ENCODE measurements around the gene NHEJ1.
A peak's percentile ranks its signal among the peaks of the same experiment; 100 is the strongest.
"Not testable (repeated sequence)": the region's sequence is repeated elsewhere in the genome, so short reads cannot be mapped to it uniquely, and the experiment has no call there.

NHEJ1 gene

DNA sequence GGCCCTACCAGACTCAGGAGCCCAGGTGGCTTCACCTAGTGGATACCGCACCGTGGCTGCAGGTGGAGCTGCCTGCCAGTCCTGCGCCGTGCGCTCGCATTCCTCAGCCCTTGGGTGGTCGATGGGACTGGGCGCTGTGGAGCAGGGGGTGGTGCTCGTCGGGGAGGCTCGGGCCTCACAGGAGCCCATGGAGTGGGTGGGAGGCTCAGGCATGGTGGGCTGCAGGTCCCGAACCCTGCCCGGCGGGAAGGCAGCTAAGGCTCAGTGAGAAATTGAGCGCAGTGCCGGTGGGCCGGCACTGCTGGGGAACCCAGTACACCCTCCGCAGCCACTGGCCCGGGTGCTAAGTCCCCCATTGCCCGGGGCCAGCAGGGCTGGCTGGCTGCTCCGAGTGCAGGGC is 40.7 kb upstream of the NHEJ1 start:
- not testable (repeated sequence) for H3K36me3 ChIP-seq (ENCODE audit: control insufficient read depth in 5 of 5, insufficient read depth in 5 of 5, low read length in 5 of 5); H3K27ac ChIP-seq (ENCODE audit: low read depth, low read length); H3K9ac ChIP-seq (ENCODE audit: low read length in 5 of 5); H3K9me3 ChIP-seq (ENCODE audit: control insufficient read depth in 5 of 5, low read length in 5 of 5); H3K4me3 ChIP-seq (ENCODE audit: low read depth in 1 of 5, low read length in 5 of 5); H3K27me3 ChIP-seq (ENCODE audit: control insufficient read depth in 5 of 5, insufficient read depth in 4 of 5, low read length in 5 of 5)
- H3K4me1 ChIP-seq (ENCODE audit: control insufficient read depth in 5 of 5, insufficient read depth in 5 of 5, low read length in 5 of 5): peaks cover 3 to 18% (median 12%) of the 10 kb centered on the region in 5 donors

DNA sequence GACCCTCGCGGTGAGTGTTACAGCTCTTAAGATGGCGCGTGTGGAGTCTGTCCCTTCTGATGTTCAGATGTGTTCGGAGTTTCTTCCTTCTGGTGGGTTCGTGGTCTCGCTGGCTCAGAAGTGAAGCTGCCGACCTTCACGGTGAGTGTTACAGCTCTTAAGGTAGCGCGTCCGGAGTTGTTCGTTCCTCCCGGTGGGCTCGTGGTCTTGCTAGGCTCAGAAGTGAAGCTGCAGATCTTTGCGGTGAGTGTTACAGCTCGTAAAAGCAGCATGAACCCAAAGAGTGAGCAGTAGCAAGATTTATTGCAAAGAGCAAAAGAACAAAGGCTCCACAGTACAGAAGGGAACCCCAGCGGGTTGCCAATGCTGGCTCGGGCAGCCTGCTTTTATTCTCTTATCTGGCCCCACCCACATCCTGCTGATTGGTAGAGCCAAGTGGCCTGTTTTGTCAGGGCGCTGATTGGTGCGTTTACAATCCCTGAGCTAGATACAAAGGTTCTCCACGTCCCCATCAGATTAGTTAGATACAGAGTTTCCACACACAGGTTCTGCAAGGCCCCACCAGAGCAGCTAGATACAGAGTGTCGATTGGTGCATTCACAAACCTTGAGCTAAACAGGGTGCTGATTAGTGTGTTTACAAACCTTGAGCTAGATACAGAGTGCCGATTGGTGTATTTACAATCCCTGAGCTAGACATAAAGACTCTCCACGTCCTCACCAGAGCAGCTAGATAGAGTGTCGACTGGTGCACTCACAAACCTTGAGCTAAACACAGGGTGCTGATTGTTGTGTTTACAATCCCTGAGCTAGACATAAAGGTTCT is 40.1 kb upstream of the NHEJ1 start:
- H3K36me3 ChIP-seq (ENCODE audit: control insufficient read depth in 5 of 5, insufficient read depth in 5 of 5, low read length in 5 of 5); H3K4me3 ChIP-seq (ENCODE audit: low read depth in 1 of 5, low read length in 5 of 5): not testable (repeated sequence)
- H3K4me1 ChIP-seq (ENCODE audit: control insufficient read depth in 5 of 5, insufficient read depth in 5 of 5, low read length in 5 of 5): peaks cover 0 to 12% (median 7%) of the 10 kb centered on the region in 5 donors

DNA sequence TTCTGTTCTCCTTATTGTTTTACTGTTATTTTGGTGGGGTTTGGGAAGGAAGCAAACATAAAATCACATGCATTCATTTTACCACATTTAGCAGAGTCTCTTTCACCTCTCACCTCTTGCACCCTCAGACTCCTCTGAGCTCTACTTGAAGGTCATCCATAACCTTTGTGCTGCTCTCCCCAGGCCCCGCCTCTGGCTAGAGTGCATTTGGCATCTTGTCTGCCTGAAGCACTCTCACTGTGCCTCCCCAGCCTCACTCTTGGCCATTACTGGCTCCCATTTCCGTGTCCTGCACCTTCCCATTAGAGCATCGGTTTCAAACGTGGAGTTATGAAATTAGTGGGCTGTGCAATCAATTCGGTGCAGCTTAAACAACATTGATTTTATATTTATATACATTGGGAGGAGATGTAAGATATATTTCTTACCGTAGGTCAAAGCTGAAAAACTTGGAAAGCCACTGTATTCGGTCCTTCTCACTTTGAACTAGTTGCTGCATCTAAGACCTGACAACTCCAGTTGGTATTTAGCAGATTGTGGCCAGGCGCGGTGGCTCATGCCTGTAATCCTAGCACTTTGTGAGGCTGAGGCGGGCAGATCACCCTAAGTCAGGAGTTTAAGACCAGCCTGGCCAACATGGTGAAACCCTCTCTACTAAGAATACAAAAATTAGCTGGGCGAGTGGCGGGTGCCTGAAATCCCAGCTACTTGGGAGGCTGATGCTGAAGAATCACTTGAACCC is 39.0 kb upstream of the NHEJ1 start:
- Histone ChIP-seq H3K4me3 (ENCODE audit: low read depth in 1 of 5, low read length in 5 of 5) (no peak overlapping the region), H3K27ac (ENCODE audit: low read depth, low read length) (no peak overlapping the region), H3K27me3 (ENCODE audit: control insufficient read depth in 5 of 5, insufficient read depth in 4 of 5, low read length in 5 of 5) (peaks cover 0 to 3% (median 0%) of the 10 kb centered on the region in 5 donors), H3K9me3 (ENCODE audit: control insufficient read depth in 5 of 5, low read length in 5 of 5) (no peaks in the 10 kb centered on the region), H3K36me3 (ENCODE audit: control insufficient read depth in 5 of 5, insufficient read depth in 5 of 5, low read length in 5 of 5) (no peaks in the 10 kb centered on the region), H3K4me1 (ENCODE audit: control insufficient read depth in 5 of 5, insufficient read depth in 5 of 5, low read length in 5 of 5) (peaks cover 0 to 12% (median 7%) of the 10 kb centered on the region in 5 donors), H3K9ac (ENCODE audit: low read length in 5 of 5) (no peak overlapping the region)

More for the DNA sequence above, 40.1 kb upstream of the NHEJ1 start:
- not testable (repeated sequence) for H3K27me3 ChIP-seq (ENCODE audit: control insufficient read depth in 5 of 5, insufficient read depth in 4 of 5, low read length in 5 of 5); H3K27ac ChIP-seq (ENCODE audit: low read depth, low read length); H3K9me3 ChIP-seq (ENCODE audit: control insufficient read depth in 5 of 5, low read length in 5 of 5); H3K9ac ChIP-seq (ENCODE audit: low read length in 5 of 5)

DNA sequence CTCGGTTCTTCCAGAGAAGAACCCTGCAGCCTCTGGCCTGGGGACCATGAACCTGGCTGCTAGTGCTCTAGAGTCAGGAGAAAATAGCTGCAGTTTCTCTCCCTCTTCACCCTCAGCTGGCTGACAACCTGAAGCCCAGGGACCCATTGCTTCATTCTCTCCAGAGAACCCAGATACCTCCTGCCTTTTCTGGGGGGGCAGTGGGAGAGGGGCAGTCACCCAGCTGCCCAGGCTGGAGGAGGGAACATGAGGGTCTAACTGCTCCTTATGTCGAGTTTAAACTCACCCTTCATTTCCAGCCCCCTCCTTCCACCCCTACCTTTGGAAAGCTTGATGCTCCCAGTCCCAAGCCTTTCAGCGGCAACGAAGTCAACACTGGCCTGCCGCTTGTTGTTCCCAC is 38.4 kb upstream of the NHEJ1 start:
- Histone ChIP-seq H3K4me3 (ENCODE audit: low read depth in 1 of 5, low read length in 5 of 5) (no peak overlapping the region), H3K4me1 (ENCODE audit: control insufficient read depth in 5 of 5, insufficient read depth in 5 of 5, low read length in 5 of 5) (peaks cover 0 to 12% (median 7%) of the 10 kb centered on the region in 5 donors), H3K9ac (ENCODE audit: low read length in 5 of 5) (no peak overlapping the region), H3K27me3 (ENCODE audit: control insufficient read depth in 5 of 5, insufficient read depth in 4 of 5, low read length in 5 of 5) (peaks cover 0 to 3% (median 0%) of the 10 kb centered on the region in 5 donors), H3K9me3 (ENCODE audit: control insufficient read depth in 5 of 5, low read length in 5 of 5) (no peaks in the 10 kb centered on the region), H3K36me3 (ENCODE audit: control insufficient read depth in 5 of 5, insufficient read depth in 5 of 5, low read length in 5 of 5) (no peaks in the 10 kb centered on the region), H3K27ac (ENCODE audit: low read depth, low read length) (no peak overlapping the region)

DNA sequence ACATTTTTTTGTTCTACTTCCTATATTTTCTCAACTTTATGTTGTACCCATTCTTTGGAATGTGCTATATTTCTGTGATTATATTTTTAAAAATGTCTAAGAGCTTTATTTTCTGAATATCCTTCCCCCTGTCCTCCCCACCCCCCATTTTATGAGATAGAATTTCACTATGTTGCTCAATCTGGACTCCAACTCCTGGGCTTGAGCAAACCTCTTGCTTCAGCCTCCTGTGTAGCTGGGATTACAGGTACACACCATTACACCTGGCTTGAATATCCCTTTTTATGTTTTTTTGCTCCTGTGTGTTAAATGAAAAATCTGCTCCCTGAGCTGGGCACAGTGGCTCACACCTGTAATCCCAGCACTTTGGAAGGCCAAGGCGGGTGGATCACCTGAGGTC is 36.8 kb upstream of the NHEJ1 start:
- Histone ChIP-seq H3K4me1 (ENCODE audit: control insufficient read depth in 5 of 5, insufficient read depth in 5 of 5, low read length in 5 of 5) (peaks cover 0 to 12% (median 7%) of the 10 kb centered on the region in 5 donors), H3K27me3 (ENCODE audit: control insufficient read depth in 5 of 5, insufficient read depth in 4 of 5, low read length in 5 of 5) (peaks cover 0 to 3% (median 0%) of the 10 kb centered on the region in 5 donors), H3K36me3 (ENCODE audit: control insufficient read depth in 5 of 5, insufficient read depth in 5 of 5, low read length in 5 of 5) (no peaks in the 10 kb centered on the region), H3K9me3 (ENCODE audit: control insufficient read depth in 5 of 5, low read length in 5 of 5) (no peaks in the 10 kb centered on the region), H3K4me3 (ENCODE audit: low read depth in 1 of 5, low read length in 5 of 5) (no peak overlapping the region), H3K27ac (ENCODE audit: low read depth, low read length) (no peak overlapping the region), H3K9ac (ENCODE audit: low read length in 5 of 5) (no peak overlapping the region)

DNA sequence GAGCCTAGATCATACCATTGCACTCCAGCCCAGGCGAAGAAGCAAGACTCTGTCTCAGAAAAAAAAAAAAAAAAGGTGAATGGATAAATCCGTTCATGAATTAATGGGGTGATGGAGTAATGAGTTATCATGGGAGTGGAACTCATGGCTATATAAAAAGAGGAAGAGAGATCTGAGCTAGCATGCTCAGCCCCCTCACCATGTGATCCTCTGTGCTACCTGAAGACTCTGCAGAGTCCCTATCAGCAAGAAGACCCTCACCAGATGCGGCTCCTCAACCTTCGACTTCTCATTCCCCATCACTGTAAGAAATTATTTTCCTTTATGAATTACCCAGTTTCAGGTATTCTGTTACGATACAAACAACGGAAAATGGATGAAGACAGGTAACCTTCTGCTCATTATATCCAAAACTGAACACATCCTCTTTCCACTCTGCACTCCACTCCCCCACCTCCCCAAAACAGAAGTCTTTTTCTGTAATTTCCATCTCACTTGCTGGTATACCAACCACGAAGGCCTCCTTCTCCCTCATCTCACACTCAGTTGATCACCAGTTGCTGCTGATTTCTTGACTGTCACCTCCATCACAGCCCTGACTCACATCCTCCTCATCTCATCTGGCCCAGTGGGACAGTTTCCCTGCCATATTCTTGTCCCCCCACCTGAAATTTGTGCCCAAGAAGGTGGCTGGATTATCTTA is 26.3 kb upstream of the NHEJ1 start:
- Histone ChIP-seq H3K27me3 (ENCODE audit: control insufficient read depth in 5 of 5, insufficient read depth in 4 of 5, low read length in 5 of 5) (no peaks in the 10 kb centered on the region), H3K9ac (ENCODE audit: low read length in 5 of 5) (no peak overlapping the region), H3K36me3 (ENCODE audit: control insufficient read depth in 5 of 5, insufficient read depth in 5 of 5, low read length in 5 of 5) (peaks cover 12 to 33% (median 30%) of the 10 kb centered on the region in 5 donors), H3K4me1 (ENCODE audit: control insufficient read depth in 5 of 5, insufficient read depth in 5 of 5, low read length in 5 of 5) (peaks cover 0 to 10% (median 0%) of the 10 kb centered on the region in 5 donors), H3K27ac (ENCODE audit: low read depth, low read length) (no peak overlapping the region), H3K9me3 (ENCODE audit: control insufficient read depth in 5 of 5, low read length in 5 of 5) (no peaks in the 10 kb centered on the region), H3K4me3 (ENCODE audit: low read depth in 1 of 5, low read length in 5 of 5) (no peak overlapping the region)

DNA sequence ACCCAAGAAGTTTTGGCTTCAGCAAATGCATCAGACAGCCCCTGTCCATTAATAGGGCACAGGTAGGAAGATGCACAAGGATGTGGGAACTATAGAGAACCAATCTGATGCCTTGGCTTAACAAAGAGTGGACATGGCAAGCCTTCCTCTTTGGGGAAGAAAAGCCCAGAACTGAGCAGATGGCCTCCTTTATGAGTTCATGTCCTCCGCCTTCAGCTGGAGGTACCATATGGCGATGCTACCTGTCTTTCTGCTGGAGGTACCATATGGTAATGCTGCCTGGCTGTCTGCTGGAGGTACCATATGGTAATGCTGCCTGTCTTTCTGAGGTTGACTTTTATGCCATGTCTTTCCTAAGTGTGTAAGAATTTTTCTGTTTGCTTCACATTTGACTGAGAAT is 23.5 kb upstream of the NHEJ1 start:
- no peak overlapping the region for H3K9ac ChIP-seq (ENCODE audit: low read length in 5 of 5)
- H3K36me3 ChIP-seq (ENCODE audit: control insufficient read depth in 5 of 5, insufficient read depth in 5 of 5, low read length in 5 of 5): peaks cover 12 to 58% (median 54%) of the 10 kb centered on the region in 5 donors
- H3K27me3 ChIP-seq (ENCODE audit: control insufficient read depth in 5 of 5, insufficient read depth in 4 of 5, low read length in 5 of 5): no peaks in the 10 kb centered on the region
- no peaks in the 10 kb centered on the region for H3K9me3 ChIP-seq (ENCODE audit: control insufficient read depth in 5 of 5, low read length in 5 of 5)
- H3K27ac ChIP-seq (ENCODE audit: low read depth, low read length): no peak overlapping the region
- peaks cover 0 to 18% (median 6%) of the 10 kb centered on the region in 5 donors for H3K4me1 ChIP-seq (ENCODE audit: control insufficient read depth in 5 of 5, insufficient read depth in 5 of 5, low read length in 5 of 5)
- H3K4me3 ChIP-seq (ENCODE audit: low read depth in 1 of 5, low read length in 5 of 5): no peak overlapping the region

DNA sequence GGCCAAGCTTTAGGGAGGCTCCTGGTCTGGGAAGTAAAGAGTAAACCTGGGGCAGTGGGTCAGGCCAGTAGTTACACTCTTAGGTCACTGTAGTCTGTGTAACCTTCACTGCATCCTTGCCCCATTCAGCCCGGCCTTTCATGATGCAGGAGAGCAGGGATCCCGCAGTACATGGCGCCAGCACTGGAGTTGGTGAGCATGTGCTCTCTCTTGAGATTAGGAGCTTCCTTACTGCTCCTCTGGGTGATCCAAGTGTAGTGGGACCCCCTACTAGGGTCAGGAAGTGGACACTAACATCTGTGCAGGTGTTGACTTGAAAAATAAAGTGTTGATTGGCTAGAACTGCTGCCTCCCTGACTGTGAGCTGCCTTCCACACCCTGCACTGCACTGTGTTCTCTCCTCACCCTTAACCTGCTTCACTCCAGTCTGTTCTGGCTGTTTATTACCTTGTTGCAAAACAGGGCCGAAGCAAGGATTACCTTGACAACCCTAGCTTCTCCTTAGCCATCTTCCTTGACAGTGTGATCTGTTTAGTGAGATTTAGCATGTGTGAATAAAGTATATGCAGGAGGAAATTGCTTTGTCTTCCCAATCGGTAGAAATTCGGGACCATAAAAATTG is 22.6 kb upstream of the NHEJ1 start:
- Histone ChIP-seq H3K4me1 (ENCODE audit: control insufficient read depth in 5 of 5, insufficient read depth in 5 of 5, low read length in 5 of 5) (peaks cover 0 to 24% (median 13%) of the 10 kb centered on the region in 5 donors), H3K27ac (ENCODE audit: low read depth, low read length) (no peak overlapping the region), H3K9ac (ENCODE audit: low read length in 5 of 5) (no peak overlapping the region), H3K4me3 (ENCODE audit: low read depth in 1 of 5, low read length in 5 of 5) (no peak overlapping the region), H3K9me3 (ENCODE audit: control insufficient read depth in 5 of 5, low read length in 5 of 5) (no peaks in the 10 kb centered on the region), H3K27me3 (ENCODE audit: control insufficient read depth in 5 of 5, insufficient read depth in 4 of 5, low read length in 5 of 5) (no peaks in the 10 kb centered on the region), H3K36me3 (ENCODE audit: control insufficient read depth in 5 of 5, insufficient read depth in 5 of 5, low read length in 5 of 5) (peaks cover 12 to 58% (median 54%) of the 10 kb centered on the region in 5 donors)

DNA sequence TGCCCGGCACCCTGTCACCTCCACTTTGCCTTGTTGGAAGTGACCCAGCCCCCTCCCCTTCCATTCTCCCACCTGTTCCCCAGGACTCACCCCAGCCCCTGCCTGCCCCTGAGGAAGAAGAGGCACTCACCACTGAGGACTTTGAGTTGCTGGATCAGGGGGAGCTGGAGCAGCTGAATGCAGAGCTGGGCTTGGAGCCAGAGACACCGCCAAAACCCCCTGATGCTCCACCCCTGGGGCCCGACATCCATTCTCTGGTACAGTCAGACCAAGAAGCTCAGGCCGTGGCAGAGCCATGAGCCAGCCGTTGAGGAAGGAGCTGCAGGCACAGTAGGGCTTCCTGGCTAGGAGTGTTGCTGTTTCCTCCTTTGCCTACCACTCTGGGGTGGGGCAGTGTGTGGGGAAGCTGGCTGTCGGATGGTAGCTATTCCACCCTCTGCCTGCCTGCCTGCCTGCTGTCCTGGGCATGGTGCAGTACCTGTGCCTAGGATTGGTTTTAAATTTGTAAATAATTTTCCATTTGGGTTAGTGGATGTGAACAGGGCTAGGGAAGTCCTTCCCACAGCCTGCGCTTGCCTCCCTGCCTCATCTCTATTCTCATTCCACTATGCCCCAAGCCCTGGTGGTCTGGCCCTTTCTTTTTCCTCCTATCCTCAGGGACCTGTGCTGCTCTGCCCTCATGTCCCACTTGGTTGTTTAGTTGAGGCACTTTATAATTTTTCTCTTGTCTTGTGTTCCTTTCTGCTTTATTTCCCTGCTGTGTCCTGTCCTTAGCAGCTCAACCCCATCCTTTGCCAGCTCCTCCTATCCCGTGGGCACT is 21.9 kb upstream of the NHEJ1 start:
- Histone ChIP-seq H3K27me3 (ENCODE audit: control insufficient read depth in 5 of 5, insufficient read depth in 4 of 5, low read length in 5 of 5) (no peaks in the 10 kb centered on the region), H3K36me3 (ENCODE audit: control insufficient read depth in 5 of 5, insufficient read depth in 5 of 5, low read length in 5 of 5) (peaks cover 12 to 58% (median 54%) of the 10 kb centered on the region in 5 donors), H3K9ac (ENCODE audit: low read length in 5 of 5) (peak overlapping the region in 2 of 5 donors; percentile 11 to 35), H3K4me3 (ENCODE audit: low read depth in 1 of 5, low read length in 5 of 5) (no peak overlapping the region), H3K4me1 (ENCODE audit: control insufficient read depth in 5 of 5, insufficient read depth in 5 of 5, low read length in 5 of 5) (peaks cover under 1 to 25% (median 17%) of the 10 kb centered on the region in 5 donors), H3K27ac (ENCODE audit: low read depth, low read length) (no peak overlapping the region), H3K9me3 (ENCODE audit: control insufficient read depth in 5 of 5, low read length in 5 of 5) (no peaks in the 10 kb centered on the region)
